Neural cell (in vitro differentiated cells): ENCODE measurements around the gene YIF1B. TPM values are rescaled to one million over a fixed set of nuclear protein-coding genes. Genes with fewer than 3 reads are reported as not detected.

ENCODE experiments used
- H2AFZ ChIP-seq: fragments of 200-600, 300-800 bp; sonication (generic), shearing (Covaris generic); 2 replicates; pipeline ENCODE4 v1.6.0; 2014; ENCODE audit warnings: low read depth, mild to moderate bottlenecking, antibody characterized with exemption, low read length, moderate library complexity
- H3F3A ChIP-seq: fragments of 200-600 bp; shearing (Covaris generic); 2 replicates; pipeline ENCODE4 v1.6.1; 2016; ENCODE audit warnings: mild to moderate bottlenecking, moderate library complexity, mixed read lengths, antibody characterized with exemption, low read length; ENCODE audit not compliant: insufficient read depth, poor library complexity, severe bottlenecking
- H3K27ac ChIP-seq: fragments of 200-600, 300-800 bp; sonication (generic), shearing (Covaris generic); 2 replicates; pipeline ENCODE4 v1.5.1; 2014; ENCODE audit warnings: mild to moderate bottlenecking, low read length, moderate library complexity
- H3K27me3 ChIP-seq: fragments of 300-800, 200-600 bp; sonication (generic), shearing (Covaris generic); 2 replicates; pipeline ENCODE4 v1.6.0; 2014; ENCODE audit warnings: mild to moderate bottlenecking, low read depth, low read length, moderate library complexity; ENCODE audit not compliant: insufficient read depth
- H3K36me3 ChIP-seq: fragments of 300-800, 200-600 bp; sonication (generic), shearing (Covaris generic); 2 replicates; pipeline ENCODE4 v1.5.1; 2014; ENCODE audit warnings: mild to moderate bottlenecking, antibody characterized with exemption, low read length, moderate library complexity; ENCODE audit not compliant: insufficient read depth
- H3K4me2 ChIP-seq: fragments of 300-800, 200-600 bp; sonication (generic), shearing (Covaris generic); 2 replicates; pipeline ENCODE4 v1.6.0; 2014; ENCODE audit warnings: mild to moderate bottlenecking, low read length
- H3K4me3 ChIP-seq: fragments of 300-800, 200-600 bp; sonication (generic), shearing (Covaris generic); 2 replicates; pipeline ENCODE4 v1.5.1; 2014; ENCODE audit warnings: mild to moderate bottlenecking, low read length, moderate library complexity
- H3K79me2 ChIP-seq: fragments of 200-600 bp; shearing (Covaris generic); replicated peaks from 2 replicates; pipeline ENCODE4 v1.6.0; 2014; ENCODE audit warnings: mild to moderate bottlenecking, low read length, moderate library complexity; ENCODE audit not compliant: insufficient read depth
- H3K9ac ChIP-seq: fragments of 300-800, 200-600 bp; sonication (generic), shearing (Covaris generic); 2 replicates; pipeline ENCODE4 v1.6.1; 2016; ENCODE audit warnings: mild to moderate bottlenecking, low read length, mixed read lengths
- H3K9me2 ChIP-seq: fragments of 200-600 bp; shearing (Covaris generic); 2 replicates; pipeline ENCODE4 v1.6.1; 2016; ENCODE audit warnings: mild to moderate bottlenecking, low read length, mixed read lengths; ENCODE audit not compliant: insufficient read depth
- H3K9me3 ChIP-seq: fragments of 200-600, 300-800 bp; sonication (generic), shearing (Covaris generic); 2 replicates; pipeline ENCODE4 v1.6.1; 2016; ENCODE audit warnings: mild to moderate bottlenecking, mixed run types, low read length, moderate library complexity, mixed read lengths
- H4K20me1 ChIP-seq: fragments of 200-600 bp; shearing (Covaris generic); 2 replicates; pipeline ENCODE4 v1.6.1; 2016; ENCODE audit warnings: mild to moderate bottlenecking, mixed run types; ENCODE audit not compliant: insufficient read depth
- EP300 ChIP-seq: fragments of 450-650 bp; conservative IDR thresholded peaks from 2 replicates; pipeline ENCODE4 v1.6.1; 2014; ENCODE audit warnings: antibody characterized with exemption, mild to moderate bottlenecking, moderate library complexity; ENCODE audit not compliant: poor library complexity, severe bottlenecking
- EZH2 ChIP-seq: fragments of 200-600, 300-800 bp; shearing (Covaris generic), sonication (generic); IDR thresholded peaks from 2 replicates; pipeline ENCODE4 v1.6.1; 2014; ENCODE audit warnings: antibody characterized with exemption, low read length, borderline replicate concordance, mild to moderate bottlenecking; ENCODE audit not compliant: insufficient read depth, poor library complexity, severe bottlenecking
- MXI1 ChIP-seq: fragments of 450-650 bp; conservative IDR thresholded peaks from 2 replicates; pipeline ENCODE4 v1.6.1; 2014; ENCODE audit warnings: antibody characterized with exemption, mild to moderate bottlenecking; ENCODE audit not compliant: poor library complexity, severe bottlenecking
- POLR2AphosphoS5 ChIP-seq: IDR thresholded peaks from 2 replicates; pipeline ENCODE4 v1.6.1; 2012
- RAD21 ChIP-seq: fragments of 450-650 bp; conservative IDR thresholded peaks from 2 replicates; pipeline ENCODE4 v1.6.1; 2014; ENCODE audit warnings: antibody characterized with exemption, mild to moderate bottlenecking, moderate library complexity
- SMC3 ChIP-seq: fragments of 450-650 bp; conservative IDR thresholded peaks from 2 replicates; pipeline ENCODE4 v1.6.1; 2014; ENCODE audit warnings: antibody characterized with exemption, mild to moderate bottlenecking, moderate library complexity; ENCODE audit not compliant: poor library complexity
- TAF1 ChIP-seq: IDR thresholded peaks from 2 replicates; pipeline ENCODE4 v1.6.1; 2012; ENCODE audit warnings: low read depth
- polyA plus RNA-seq: library from polyadenylated mRNA; depleted of rRNA; stranded (reverse); fragments of >200 nt; gene quantifications from 2 replicates; pipeline ENCODE4 v1.2.3, GENCODE V29; 2014
- TF ChIP-seq, protein P1 (sequence below): IDR thresholded peaks from 2 replicates; pipeline ENCODE4 v1.6.1; 2012; ENCODE audit warnings: borderline replicate concordance
- TF ChIP-seq, protein P2 (sequence below): fragments of 450-650 bp; IDR thresholded peaks from 2 replicates; pipeline ENCODE4 v1.5.1; 2014; ENCODE audit warnings: antibody characterized with exemption, mild to moderate bottlenecking, moderate library complexity; ENCODE audit not compliant: poor library complexity, severe bottlenecking

YIF1B gene
- polyA plus RNA-seq, 1 donor from 2014 or later: 84.0 TPM

DNA sequence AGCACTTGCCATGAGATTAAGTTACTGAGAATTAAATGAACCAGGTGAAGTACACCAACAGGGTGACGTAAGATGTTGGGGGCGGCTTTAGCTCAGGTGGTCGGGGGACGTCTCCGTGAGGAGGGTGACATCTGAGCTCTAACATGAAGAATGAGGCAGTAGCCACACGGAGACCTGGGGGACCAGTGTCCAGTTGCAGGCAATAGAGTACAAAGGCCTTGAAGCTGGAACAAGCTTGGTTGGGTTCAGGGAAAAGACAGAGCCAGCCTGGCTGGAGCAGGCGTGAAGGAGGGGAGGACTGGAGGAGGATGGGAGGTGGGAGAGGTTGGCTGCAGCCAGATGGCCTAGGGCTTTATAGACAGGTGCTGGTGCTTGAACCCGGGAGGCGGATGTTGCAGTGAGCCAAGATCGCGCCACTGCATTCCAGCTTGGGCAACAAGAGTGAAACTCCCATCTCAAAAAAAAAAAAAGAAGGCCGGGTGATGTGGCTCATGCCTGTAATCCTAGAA, 49.8 kb downstream of the YIF1B start:
- Histone ChIP-seq H4K20me1 (no peaks in the 10 kb centered on the region), H3F3A (no peaks in the 10 kb centered on the region), H3K9me3 (no peaks in the 10 kb centered on the region), H3K36me3 (no peaks in the 10 kb centered on the region), H3K9me2 (no peaks in the 10 kb centered on the region), H3K4me3 (peak overlapping the region; percentile 94), H3K27me3 (no peaks in the 10 kb centered on the region), H3K9ac (peak overlapping the region; percentile 89), H2AFZ (no peak overlapping the region), H3K79me2 (no peaks in the 10 kb centered on the region), H3K4me2 (peak overlapping the region; percentile 87), H3K27ac (no peak overlapping the region)
- no peak for TF ChIP-seq POLR2AphosphoS5
- no peak for TF ChIP-seq EP300
- TF ChIP-seq, protein P1, sequence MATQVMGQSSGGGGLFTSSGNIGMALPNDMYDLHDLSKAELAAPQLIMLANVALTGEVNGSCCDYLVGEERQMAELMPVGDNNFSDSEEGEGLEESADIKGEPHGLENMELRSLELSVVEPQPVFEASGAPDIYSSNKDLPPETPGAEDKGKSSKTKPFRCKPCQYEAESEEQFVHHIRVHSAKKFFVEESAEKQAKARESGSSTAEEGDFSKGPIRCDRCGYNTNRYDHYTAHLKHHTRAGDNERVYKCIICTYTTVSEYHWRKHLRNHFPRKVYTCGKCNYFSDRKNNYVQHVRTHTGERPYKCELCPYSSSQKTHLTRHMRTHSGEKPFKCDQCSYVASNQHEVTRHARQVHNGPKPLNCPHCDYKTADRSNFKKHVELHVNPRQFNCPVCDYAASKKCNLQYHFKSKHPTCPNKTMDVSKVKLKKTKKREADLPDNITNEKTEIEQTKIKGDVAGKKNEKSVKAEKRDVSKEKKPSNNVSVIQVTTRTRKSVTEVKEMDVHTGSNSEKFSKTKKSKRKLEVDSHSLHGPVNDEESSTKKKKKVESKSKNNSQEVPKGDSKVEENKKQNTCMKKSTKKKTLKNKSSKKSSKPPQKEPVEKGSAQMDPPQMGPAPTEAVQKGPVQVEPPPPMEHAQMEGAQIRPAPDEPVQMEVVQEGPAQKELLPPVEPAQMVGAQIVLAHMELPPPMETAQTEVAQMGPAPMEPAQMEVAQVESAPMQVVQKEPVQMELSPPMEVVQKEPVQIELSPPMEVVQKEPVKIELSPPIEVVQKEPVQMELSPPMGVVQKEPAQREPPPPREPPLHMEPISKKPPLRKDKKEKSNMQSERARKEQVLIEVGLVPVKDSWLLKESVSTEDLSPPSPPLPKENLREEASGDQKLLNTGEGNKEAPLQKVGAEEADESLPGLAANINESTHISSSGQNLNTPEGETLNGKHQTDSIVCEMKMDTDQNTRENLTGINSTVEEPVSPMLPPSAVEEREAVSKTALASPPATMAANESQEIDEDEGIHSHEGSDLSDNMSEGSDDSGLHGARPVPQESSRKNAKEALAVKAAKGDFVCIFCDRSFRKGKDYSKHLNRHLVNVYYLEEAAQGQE: no peak
- no peak for TF ChIP-seq TAF1
- no peak for TF ChIP-seq EZH2

DNA sequence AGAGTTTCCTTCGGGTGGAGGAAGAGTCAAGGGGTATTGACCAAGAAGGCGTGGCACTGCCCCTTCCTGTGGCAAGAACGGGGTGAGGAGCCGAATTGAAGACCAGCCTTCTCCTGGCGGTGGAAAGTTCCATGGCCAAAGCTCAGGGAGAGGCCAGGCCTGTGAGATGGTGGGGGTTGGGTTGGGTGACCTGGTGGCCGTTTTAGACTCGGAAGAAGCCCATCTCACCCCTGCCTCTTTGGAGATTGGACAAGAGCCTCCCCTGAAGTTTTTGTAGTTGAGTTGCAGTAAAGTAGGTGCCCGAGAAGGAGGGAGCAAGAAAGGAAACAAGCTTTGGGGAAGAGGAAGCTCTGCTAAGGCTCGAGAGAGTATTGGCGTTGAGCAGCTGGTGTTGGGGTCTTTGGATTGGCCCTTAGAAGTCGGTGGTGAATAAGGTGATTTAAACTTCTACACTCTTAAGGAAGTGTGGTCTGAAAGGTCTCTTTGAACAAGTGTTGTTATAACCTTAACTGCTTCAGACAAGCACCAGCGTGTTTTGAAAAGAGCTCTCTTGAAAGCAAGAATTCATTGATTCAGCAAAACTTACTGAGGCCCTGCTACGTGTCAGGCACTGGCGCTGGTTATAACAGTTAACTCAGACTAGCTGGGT, 50.4 kb downstream of the YIF1B start:
- peak overlapping the region; percentile 89 for H3K9ac ChIP-seq
- no peaks in the 10 kb centered on the region for H3K27me3 ChIP-seq
- peak overlapping the region; percentile 94 for H3K4me3 ChIP-seq
- H3K79me2 ChIP-seq: no peaks in the 10 kb centered on the region
- no peaks in the 10 kb centered on the region for H3K9me3 ChIP-seq
- TF ChIP-seq MXI1 (no peak), EP300 (no peak), SMC3 (no peak), EZH2 (no peak), RAD21 (no peak), POLR2AphosphoS5 (no peak)
- TF ChIP-seq, protein P2, sequence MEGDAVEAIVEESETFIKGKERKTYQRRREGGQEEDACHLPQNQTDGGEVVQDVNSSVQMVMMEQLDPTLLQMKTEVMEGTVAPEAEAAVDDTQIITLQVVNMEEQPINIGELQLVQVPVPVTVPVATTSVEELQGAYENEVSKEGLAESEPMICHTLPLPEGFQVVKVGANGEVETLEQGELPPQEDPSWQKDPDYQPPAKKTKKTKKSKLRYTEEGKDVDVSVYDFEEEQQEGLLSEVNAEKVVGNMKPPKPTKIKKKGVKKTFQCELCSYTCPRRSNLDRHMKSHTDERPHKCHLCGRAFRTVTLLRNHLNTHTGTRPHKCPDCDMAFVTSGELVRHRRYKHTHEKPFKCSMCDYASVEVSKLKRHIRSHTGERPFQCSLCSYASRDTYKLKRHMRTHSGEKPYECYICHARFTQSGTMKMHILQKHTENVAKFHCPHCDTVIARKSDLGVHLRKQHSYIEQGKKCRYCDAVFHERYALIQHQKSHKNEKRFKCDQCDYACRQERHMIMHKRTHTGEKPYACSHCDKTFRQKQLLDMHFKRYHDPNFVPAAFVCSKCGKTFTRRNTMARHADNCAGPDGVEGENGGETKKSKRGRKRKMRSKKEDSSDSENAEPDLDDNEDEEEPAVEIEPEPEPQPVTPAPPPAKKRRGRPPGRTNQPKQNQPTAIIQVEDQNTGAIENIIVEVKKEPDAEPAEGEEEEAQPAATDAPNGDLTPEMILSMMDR: no peak
- H3K4me2 ChIP-seq: peak overlapping the region; percentile 87
- H3K27ac ChIP-seq: peak overlapping the region; percentile 79
- peak overlapping the region; percentile 83 for H2AFZ ChIP-seq
- H3K9me2 ChIP-seq: no peaks in the 10 kb centered on the region
- H3F3A ChIP-seq: no peaks in the 10 kb centered on the region
- H4K20me1 ChIP-seq: no peaks in the 10 kb centered on the region
- H3K36me3 ChIP-seq: no peaks in the 10 kb centered on the region
